Thyroid gland (tissue), 4 donors: Measurements from ENCODE around the gene CMC1. TPM values are rescaled to one million over a fixed set of nuclear protein-coding genes. Genes with fewer than 3 reads are reported as not detected.

Source experiments
- DNase-seq, 2 donors: peaks; one replicate each; pipeline ENCODE4 v3.0.0-alpha.2; 2019
- H3K27ac ChIP-seq, 3 donors: fragments of 200-600 bp; sonication (generic); 1 replicate in 2 of 3; 2 replicates in 1 of 3; pipeline ENCODE4 v1.5.1; 2016 to 2019; ENCODE audit warnings: mild to moderate bottlenecking in 1 of 3, moderate library complexity in 1 of 3
- H3K27me3 ChIP-seq: fragments of 200-600 bp; sonication (generic); one replicate; pipeline ENCODE4 v1.5.1; 2019
- H3K36me3 ChIP-seq, 2 donors: fragments of 200-600 bp; sonication (generic); one replicate each; pipeline ENCODE4 v1.5.1; 2016 to 2019
- H3K4me1 ChIP-seq, 2 donors: fragments of 200-600 bp; sonication (generic); one replicate each; pipeline ENCODE4 v1.5.1; 2017 to 2019
- H3K4me3 ChIP-seq, 3 donors: fragments of 200-600 bp; sonication (generic); replicated peaks in 1 of 3; 1 replicate in 2 of 3; 2 replicates in 1 of 3; pipeline ENCODE4 v1.5.1; 2016; ENCODE audit warnings: mild to moderate bottlenecking in 1 of 3
- H3K9me3 ChIP-seq: fragments of 200-600 bp; sonication (generic); one replicate; pipeline ENCODE4 v1.5.1; 2017
- CTCF ChIP-seq, 6 experiments: fragments of 200-600 bp in 3 of 6; fragments of 450-650 bp in 3 of 6; sonication (generic) in 3 of 6; IDR thresholded peaks; one replicate each; pipeline ENCODE4 v1.5.1; 2016 to 2019; ENCODE audit warnings: antibody characterized with exemption in 6 of 6, mild to moderate bottlenecking in 2 of 6, inconsistent platforms in 1 of 6, moderate library complexity in 1 of 6
- POLR2A ChIP-seq, 2 donors: fragments of 450-650 bp; IDR thresholded peaks; one replicate each; pipeline ENCODE4 v1.6.1; 2017; ENCODE audit warnings: antibody characterized with exemption in 2 of 2, mild to moderate bottlenecking in 2 of 2, moderate library complexity in 1 of 2
- WGBS, 2 donors: methylation state at CpG; one replicate each; pipeline ENCODE4 v1.1.5; 2017; 5-methylcytosine and 5-hydroxymethylcytosine counted together
- intact Hi-C: fragments of 100-400 bp; cut with DNase I; formaldehyde crosslinking; loops from one replicate; pipeline ENCODE4 v1.15.1; 2023
- total RNA-seq, 4 donors: library from RNA; depleted of rRNA; stranded (reverse); fragments of >200 nt; gene quantifications; one replicate each; pipeline ENCODE4 v1.2.3, GENCODE V29; 2016

CMC1 gene
- total RNA-seq, 4 donors from 2014 or later: 3.0 to 22.7 (median 8.3) TPM

GRCh38 chr3:28207000-28207733 is 34.3 kb upstream of the CMC1 start:
- Histone ChIP-seq H3K4me3 (no peak overlapping the region), H3K4me1 (no peaks in the 10 kb centered on the region), H3K27me3 (no peaks in the 10 kb centered on the region), H3K27ac (no peak overlapping the region), H3K9me3 (no peaks in the 10 kb centered on the region), H3K36me3 (no peaks in the 10 kb centered on the region)
- no peak for TF ChIP-seq POLR2A (IDR thresholded peaks at IDR 0.05)
- TF ChIP-seq CTCF (IDR thresholded peaks at IDR 0.05): no peak
- 73 to 76% methylated on average over 7 of the region's 7 CpGs for WGBS, 2 donors
- no peak for DNase-seq
- intact Hi-C loops: no loop called here

DNA sequence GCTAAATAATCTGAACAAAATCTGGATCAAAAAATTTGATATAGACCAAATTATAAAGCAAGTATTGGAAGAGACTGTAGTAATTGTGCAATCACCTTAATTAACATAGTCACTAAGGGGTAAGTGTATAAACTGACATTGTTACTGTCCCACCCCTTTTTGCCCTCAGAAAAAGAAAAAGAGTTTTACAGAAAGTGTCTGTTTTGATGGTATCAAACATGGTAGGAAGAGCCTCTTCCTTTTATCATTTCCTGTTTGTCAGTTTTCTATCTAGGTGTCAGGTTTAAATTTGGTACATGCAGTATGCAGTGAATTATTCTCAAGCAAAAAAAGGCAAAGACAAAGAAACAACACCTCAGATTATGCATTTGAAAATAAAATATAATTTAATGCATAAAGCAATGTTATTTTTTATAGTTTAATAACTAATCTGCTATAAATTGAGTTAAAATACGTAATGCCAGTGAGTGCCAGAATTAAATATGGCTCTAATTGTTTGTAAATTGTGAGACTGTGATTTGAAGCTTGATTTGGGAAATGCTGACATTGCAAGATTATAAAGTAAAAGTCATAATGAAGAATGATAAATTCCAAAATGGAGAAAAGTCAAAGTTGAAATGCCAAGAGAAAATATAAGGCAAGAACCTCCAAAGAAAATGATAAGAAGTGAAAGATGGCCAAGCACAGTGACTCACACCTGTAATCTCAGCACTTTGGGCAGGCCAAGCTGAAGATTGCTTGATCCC is 30.3 kb upstream of the CMC1 start:
- Histone ChIP-seq H3K36me3 (no peaks in the 10 kb centered on the region), H3K27me3 (no peaks in the 10 kb centered on the region), H3K4me1 (no peaks in the 10 kb centered on the region), H3K4me3 (no peak overlapping the region), H3K27ac (no peak overlapping the region), H3K9me3 (no peaks in the 10 kb centered on the region)
- intact Hi-C loops: no loop called here
- WGBS, 2 donors: 88 to 93% methylated on average over 1 of the region's 1 CpG
- TF ChIP-seq POLR2A (IDR thresholded peaks at IDR 0.05): no peak
- TF ChIP-seq CTCF (IDR thresholded peaks at IDR 0.05): no peak
- no peak for DNase-seq

GRCh38 chr3:28212681-28213080 is 28.7 kb upstream of the CMC1 start:
- H3K27ac ChIP-seq: no peak overlapping the region
- intact Hi-C loops: no loop called here
- H3K36me3 ChIP-seq: no peaks in the 10 kb centered on the region
- no peaks in the 10 kb centered on the region for H3K27me3 ChIP-seq
- H3K4me1 ChIP-seq: no peaks in the 10 kb centered on the region
- H3K9me3 ChIP-seq: no peaks in the 10 kb centered on the region
- H3K4me3 ChIP-seq: no peak overlapping the region
- 90 to 91% methylated on average over 1 of the region's 1 CpG for WGBS, 2 donors
- TF ChIP-seq CTCF (IDR thresholded peaks at IDR 0.05): no peak
- no peak for TF ChIP-seq POLR2A (IDR thresholded peaks at IDR 0.05)
- DNase-seq: no peak

GRCh38 chr3:28215407-28215806 is 26.0 kb upstream of the CMC1 start:
- Histone ChIP-seq H3K4me1 (no peaks in the 10 kb centered on the region), H3K27ac (no peak overlapping the region), H3K27me3 (no peaks in the 10 kb centered on the region), H3K4me3 (no peak overlapping the region), H3K9me3 (no peaks in the 10 kb centered on the region), H3K36me3 (no peaks in the 10 kb centered on the region)
- WGBS, 2 donors: 96 to 97% methylated on average over 3 of the region's 3 CpGs
- no peak for DNase-seq
- intact Hi-C loops: no loop called here
- no peak for TF ChIP-seq POLR2A (IDR thresholded peaks at IDR 0.05)
- no peak for TF ChIP-seq CTCF (IDR thresholded peaks at IDR 0.05)
